CMK (cell line): ENCODE measurements around the gene NPRL2.

Experiments
- DNase-seq: peaks from one replicate; pipeline ENCODE4 v3.0.0-alpha.2; 2010; ENCODE audit warnings: low read depth

Gene NPRL2

DNA sequence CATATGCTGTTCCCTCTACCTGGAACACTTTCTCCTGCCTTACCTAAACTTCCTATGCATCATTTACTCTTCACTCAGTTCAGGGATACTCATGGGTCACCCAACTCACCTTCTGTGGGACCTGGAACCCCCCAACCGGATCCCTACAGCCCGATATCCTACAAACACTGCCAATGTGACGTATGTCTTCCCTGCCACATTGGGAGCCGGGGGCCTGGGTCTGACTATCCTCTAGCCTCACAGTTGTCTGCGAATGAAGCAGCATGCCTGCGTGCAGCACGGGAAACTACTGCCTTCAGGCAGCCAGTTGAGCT, 405 bp downstream of the NPRL2 start:
- no peak for DNase-seq

DNA sequence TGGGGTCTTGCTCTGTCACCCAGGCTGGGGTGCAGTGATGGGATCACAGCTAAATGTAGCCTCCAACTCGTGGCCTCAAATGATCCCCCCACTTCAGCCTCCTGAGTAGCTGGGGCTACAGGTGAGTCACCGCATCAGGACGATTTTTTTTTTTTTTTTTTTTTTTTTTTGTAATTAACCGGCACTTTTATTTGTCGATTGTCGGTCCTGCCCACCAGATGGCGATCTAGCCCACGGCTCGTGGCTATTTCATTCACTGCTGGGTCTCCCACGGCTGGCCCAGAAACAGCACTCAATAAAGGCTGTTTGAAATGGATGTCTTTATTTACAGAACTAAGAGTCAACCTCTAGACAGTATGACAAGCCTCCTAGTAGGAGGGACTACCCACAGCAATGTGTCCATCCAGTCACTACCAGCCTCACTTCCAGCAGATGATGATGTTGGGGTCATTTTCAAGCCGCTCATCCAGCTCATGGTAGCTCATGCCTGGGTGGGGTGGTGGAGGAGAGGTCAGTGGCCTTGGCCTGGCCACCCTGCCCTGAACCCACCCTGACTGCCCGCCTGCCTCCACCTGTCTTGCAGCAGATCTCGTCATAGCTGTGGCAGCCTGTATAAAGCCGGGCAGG, 3.3 kb downstream of the NPRL2 start:
- no peak for DNase-seq

DNA sequence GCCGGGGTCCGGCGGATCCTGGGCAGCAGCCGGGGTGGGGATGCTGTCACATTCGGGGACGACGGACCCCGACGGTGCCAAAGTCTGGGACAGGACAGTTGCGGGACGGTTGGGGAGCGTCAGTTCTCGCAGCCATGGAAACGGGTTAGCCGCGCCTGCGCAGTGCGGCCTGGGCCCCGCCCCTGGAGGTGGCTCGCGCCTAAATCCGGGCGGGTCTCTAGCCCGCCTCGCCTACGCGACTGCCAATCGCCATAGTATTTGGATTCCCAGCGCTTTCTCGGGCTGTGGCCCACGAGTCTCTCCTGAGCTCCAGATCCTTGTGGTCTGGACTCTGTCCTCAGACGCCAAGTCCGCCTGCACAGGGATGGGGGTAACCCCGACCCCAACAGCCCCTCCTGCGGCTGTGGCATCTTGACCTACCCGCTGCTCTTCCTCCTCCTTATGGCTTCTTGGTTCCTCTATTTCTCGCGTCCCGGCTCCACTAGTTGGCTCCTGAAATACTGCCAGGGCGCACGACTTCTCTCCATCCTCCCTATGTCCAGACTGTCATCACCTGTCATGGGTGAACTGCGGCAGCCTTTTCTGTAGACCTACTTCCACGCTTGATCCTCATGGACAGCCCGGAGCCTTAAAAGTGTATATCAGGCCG, 4.9 kb downstream of the NPRL2 start, which contains the start of gene ZMYND10:
ZMYND10 (minus strand) TSS at position 147 of the 649 bp plus-strand sequence. CDS start 153 bp downstream, outside the sequence.
- DNase-seq: no peak

DNA sequence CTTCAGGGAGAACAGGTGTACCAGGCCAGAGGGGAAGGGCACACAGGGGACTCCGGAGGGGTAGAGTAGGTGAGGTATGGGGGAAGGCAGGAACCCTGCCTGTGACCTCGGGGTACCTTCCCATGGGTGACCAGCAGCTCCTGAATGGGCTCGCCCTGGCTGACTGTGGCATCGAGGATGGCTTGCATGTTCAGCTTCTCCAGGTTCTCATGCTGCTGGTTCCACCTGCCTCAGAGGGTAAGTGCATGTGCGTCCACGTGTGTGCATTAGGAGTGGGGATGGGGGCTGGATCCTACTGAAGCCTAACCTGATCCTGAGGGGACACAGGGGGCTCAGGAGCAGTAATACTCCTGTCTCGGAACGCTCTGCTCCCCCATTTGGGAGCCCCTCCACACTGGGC, 5.6 kb downstream of the NPRL2 start:
- DNase-seq: no peak

DNA sequence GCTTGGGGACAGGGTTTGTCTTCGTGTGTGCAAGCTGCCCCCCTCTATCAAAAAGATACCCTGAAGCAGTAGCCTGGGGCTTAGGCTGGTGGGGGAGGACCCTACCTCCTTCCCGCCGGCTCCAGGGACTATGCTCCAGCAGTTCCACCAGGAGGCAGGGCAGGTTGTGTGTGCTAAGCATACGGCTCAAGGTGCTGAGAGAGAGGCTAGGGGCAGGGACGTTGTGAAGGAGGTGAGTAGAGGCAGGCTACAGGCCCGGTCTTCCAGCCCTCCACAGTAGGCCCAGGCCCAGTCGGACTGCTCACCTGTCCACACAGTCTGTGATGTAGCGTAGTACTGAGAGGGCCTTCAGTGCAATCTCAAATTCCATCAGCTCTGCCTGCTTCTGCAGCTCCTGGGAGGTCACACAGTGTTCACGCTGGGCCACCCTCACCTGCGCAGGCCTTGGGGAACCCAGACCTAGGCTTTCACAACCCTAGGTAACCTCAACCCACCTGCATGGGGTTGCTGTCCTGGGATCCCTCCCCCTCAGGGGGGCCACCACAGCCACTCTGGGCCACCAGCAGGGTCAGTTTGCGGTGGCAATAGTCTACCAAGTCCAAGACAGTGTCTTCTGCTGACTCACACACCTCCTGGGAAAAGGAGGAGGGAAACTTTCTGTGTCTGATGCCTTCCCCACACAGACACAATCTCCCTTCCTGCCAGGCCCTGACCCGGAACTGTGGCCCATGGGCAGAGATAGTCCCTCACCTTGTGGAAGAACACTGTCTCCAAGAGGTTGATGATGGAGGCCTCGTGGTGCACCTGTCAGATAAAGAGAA, 7.6 kb downstream of the NPRL2 start:
- no peak for DNase-seq

DNA sequence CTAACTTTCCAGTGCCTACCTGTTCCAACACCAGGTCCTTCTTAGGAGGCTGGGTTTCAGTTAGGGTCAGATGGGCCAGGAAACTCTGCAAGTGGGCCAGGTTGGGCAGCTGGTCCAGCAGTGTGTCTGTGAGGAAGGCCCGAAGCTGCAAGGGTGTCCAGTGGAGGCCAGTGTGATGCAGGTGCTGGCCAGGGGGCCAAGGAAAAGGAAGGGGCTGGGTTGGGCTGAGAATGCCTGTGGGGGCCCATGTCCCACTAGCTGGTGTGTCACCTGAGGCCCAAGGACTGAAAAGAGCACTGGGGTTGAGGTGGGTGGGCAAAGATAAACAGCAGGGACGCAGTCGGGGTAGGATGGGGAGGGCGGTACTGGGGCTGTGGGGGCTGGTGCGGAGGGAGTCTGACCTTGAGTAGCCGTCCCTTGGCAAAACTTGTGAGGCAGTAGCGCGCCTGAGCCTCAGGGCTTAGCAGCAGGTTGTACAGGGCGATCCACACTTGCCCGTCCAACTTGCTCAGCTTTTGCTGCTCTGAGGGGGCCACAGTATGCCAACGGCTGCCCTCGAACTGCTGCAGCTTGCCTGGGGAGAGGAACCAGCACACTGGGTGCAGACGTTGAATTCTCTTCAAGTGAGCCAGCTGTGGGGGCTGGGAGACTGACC, 8.5 kb downstream of the NPRL2 start:
- no peak for DNase-seq

DNA sequence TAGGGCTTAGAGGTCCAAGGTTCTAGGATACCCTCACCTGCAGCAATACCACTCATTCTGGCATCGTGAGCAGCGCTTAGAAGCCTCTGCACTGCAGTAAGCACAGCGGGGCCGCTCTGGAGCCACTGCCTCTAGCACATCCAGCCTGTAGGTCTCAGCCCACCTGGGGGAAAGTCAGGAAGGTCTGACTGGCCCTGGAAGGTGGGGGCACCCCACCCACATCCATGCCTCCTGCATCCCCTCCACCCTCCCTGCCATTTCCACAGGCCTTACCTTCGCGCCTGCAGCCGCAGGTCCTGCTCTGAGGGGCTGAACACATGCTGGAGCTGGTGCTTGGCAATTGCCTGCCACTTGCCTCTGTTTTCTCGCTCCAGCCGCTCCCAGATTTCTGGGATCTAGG, 9.0 kb downstream of the NPRL2 start:
- no peak for DNase-seq

DNA sequence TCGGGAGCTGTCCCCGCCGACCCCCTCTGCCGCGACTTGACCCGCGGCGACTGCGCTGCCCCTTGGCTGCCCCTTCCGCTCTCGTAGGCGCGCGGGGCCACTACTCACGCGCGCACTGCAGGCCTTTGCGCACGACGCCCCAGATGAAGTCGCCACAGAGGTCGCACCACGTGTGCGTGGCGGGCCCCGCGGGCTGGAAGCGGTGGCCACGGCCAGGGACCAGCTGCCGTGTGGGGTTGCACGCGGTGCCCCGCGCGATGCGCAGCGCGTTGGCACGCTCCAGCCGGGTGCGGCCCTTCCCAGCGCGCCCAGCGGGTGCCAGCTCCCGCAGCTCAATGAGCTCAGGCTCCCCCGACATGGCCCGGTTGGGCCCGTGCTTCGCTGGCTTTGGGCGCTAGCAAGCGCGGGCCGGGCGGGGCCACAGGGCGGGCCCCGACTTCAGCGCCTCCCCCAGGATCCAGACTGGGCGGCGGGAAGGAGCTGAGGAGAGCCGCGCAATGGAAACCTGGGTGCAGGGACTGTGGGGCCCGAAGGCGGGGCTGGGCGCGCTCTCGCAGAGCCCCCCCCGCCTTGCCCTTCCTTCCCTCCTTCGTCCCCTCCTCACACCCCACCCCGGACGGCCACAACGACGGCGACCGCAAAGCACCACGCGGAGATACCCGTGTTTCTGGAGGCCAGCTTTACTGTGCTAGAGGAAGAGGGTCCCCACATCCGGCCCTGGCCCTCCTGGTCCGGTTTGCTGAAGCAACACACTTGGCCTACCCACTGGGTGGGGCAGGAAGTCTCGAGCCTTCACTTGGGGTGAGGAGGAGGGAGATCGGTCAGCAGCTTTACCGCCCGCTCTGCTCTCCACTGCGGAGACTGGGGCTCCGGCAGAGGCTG, 9.9 kb downstream of the NPRL2 start, which contains the start of gene RASSF1:
RASSF1 (minus strand) TSS at position 389 of the 882 bp plus-strand sequence; CDS start at position 358, 31 bp downstream.
- DNase-seq: peak; percentile 99

DNA sequence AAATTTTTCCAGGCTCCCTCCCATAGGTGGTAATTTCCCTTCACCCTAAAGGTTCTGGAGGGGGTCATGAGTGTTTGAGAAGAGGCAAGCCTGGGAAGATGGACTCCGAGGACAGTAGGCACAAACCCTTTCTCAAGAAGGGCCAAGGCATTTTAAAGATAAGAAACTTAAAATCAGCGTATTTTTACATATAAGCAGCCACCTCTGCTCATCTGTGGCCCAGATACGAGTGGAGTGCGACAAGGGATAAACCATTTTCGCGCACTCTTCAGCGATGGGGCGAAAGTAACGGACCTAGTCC, 10.5 kb downstream of the NPRL2 start:
- DNase-seq: no peak

DNA sequence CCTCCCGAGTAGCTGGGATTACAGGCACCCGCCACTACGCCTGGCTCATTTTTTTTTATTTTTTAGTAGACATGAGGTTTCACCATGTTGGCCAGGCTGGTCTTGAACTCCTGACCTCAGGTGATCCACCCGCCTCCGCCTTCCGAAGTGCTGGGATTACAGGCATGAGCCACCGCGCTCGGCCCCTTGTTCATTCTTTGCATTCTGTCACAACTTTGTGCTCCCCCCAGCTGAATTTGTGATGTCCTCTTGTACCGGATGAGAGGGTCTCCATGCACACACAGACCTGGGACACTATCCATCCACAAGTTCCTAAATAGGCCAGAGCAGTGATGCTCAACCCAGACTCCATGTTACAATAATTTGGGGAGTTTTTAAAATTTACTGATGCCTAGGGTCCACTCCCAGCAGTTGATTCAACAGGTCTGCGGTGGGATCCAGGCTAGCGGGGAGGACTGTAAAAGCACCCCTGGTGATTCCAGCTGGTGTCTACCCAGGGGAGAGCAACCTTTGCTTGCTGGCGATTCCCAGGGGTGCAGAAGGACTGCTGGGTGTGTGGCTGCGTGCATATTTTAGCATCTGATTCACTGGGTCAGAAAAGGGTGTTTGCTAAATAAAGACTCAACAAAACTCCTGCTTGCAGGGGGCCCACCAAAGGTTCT, 11.0 kb downstream of the NPRL2 start:
- DNase-seq: no peak

DNA sequence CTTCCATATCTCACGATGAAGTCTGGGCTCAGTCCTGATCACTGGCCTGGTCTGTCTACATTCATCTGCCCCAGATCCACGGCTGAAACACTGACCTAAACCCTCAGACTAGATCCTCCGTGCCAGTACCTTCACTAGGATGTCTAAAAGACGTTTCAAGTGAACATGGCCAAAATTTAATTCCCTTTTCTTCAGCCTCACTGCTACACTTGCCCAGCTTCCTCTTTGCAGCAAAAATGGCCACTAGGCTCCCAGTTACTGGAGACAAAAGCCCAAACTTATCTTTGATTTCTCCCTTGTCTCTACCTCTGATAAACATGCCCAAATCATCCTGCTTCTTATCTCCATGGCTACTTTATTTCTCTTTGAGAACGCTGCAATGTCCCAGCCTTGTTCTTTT, 11.6 kb downstream of the NPRL2 start:
- DNase-seq: no peak

DNA sequence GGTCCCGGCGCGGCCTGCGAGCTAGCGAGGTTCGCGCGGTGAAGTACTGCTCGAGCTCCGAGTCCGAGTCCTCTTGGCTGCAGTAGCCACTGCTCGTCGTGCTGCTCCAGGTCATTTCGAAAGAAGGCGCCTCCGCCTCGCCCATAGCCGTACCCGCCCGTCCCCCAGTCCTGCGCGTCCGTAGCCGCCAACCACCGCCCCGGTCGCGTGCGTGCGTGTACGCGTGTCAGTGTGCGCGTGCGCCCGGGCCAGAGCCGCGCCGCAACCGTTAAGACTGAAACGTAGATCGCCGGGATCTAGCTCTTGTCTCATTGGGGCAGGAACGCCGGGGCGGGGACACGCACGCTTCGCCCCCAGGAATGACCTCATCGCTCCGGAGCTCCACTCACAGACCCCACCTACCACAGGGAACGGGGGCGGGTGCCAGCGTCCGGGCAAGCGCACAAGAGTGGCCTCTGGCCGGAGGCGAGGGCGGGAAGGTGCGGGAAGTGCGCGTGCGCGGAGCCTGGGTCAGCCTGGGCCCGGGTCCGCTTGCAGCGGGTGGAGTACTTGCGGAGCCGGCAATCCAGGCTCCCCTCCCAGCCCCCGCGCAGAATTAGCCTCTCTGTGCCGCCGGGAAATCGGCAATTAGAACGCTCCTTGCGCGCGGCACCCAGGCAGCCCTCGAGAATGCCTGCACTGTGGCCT, 13.3 kb downstream of the NPRL2 start:
- DNase-seq: peak; percentile 96

DNA sequence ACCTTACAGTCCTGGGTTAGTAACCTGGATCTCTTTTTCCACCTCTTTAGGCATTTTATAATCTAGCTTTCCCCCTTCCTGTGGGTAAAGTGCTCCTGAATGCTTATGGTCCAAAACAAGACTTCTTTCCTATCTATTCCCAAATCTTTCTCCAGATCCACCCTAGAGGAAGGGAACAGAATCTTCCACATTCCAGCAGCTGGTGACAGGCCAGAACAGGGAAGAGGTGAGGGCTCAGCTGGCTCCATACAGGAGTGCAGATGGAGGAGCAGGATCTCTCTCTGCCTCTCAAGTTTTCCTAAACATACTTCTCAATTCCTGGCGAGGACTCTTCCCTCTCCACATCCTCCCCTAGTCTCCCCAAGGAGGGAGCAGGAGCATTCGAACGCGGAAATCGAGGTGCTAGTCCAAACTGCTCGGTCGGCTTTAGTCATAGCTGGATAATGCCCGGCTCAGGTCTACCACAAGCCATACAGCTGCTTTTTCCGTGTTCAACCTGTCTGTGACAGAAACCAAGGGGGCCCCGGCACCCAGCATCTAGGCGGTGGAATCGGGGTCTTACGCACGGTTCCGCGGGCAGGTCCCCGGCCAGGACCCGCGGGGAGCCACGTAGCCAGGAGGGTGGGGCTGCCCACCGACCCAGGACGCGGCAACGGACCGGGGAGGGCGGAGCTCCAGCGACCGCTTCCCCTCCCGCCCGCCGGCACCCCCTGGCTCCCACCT, 14.0 kb downstream of the NPRL2 start:
- no peak for DNase-seq

DNA sequence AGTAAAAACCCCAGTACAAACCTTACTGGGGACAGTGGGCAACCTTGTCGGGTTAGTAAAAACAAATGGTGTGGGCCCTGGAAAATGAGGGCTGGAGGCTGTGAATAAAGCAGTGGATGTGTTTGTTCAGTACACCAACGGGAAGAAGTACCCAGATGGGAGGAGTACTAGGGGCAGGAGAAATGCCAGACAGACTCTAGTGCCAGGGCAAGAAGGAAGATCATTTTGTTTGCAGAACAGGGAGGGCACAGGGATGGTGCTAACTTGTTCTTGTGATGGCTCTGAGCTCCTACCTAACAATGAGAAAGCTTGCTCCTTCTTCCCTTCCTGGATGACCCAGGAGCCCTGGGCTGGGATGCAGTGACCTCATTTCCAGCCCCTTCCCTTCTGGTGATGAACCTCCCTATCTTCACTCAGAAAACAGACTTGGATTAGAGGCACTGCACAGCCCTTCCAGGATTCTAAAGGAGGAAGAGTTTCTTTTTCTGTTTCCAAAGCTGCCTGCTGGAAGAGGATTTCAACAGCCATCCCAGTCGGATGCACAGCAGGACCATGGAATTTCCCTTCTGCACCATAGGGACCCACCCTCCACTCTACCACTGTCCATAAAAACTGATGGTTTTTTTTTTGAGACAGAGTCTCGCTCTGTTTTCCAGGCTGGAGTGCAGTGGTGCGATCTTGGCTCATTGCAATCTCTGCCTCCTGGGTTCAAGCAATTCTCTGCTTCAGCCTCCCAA, 16.1 kb downstream of the NPRL2 start:
- DNase-seq: no peak

DNA sequence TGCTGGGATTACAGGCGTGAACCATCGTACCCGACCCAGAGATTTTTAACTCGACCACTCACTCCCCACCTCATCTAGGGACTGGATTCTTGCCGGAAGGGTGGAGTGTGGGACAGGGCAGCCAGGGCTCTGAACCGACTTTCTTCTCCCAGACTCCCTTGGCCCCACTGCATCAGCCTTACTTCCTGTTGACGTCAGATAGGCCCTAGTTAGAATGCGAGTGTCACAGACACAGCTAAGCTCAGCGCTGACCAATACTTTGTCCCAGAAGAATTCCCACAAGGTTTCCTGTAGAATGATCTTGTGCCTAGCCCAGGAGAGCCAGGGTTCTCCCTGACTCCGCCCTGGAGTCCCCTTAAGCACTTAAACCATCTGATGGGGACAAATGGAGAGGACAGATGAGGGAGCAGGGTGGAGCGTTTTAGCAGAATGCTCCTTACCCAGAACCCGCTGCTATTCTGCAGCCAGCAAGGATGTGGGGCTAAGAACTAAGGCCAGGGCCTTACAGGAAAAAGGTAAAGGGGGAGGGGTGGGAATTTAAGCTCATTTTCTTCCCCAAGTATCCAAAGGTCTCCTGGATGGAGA, 16.7 kb downstream of the NPRL2 start:
- DNase-seq: no peak

DNA sequence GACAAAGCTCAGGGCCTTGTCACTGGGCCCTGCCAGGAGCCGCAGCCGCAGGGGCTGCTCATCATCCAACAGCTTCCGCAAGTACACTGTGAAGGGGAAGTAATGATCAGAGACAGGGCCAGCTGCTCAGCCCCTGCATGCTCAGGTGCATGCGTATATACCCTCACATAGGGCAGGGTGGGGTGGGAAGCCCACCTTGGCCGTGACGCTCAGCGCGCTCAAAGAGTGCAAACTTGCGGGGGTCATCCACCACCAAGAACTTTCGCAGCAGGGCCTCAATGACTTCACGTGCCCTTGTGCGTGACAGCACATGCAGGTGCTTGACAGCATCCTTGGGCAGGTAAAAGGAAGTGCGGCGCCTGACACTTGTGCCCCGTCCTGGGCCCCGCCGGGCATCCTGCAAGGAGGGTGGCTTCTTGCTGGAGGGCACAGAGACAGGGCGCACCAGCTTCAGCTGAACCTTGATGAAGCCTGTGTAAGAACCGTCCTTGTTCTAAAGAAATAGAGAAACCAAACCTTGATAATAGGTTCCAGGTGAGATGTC, 19.1 kb downstream of the NPRL2 start:
- no peak for DNase-seq

DNA sequence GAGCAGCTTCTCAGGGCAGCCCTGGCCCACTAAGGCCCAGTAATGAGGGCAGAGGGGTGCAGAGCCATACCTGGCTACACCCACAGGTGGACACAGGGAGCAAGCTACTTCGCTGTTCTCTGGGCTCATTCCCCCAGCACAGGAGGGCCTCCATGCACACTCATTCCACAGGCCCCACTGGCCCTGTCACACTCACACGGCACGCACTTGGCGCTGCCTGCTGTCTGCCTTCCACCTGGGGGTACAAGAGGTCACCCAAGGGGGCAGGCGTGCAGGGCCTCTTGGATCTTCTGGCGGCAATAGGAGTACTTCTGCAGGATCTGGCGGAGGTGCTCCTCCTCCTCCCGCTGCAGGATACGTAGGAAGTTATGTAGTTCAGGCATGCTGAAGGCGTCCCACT, 20.2 kb downstream of the NPRL2 start:
- DNase-seq: no peak

DNA sequence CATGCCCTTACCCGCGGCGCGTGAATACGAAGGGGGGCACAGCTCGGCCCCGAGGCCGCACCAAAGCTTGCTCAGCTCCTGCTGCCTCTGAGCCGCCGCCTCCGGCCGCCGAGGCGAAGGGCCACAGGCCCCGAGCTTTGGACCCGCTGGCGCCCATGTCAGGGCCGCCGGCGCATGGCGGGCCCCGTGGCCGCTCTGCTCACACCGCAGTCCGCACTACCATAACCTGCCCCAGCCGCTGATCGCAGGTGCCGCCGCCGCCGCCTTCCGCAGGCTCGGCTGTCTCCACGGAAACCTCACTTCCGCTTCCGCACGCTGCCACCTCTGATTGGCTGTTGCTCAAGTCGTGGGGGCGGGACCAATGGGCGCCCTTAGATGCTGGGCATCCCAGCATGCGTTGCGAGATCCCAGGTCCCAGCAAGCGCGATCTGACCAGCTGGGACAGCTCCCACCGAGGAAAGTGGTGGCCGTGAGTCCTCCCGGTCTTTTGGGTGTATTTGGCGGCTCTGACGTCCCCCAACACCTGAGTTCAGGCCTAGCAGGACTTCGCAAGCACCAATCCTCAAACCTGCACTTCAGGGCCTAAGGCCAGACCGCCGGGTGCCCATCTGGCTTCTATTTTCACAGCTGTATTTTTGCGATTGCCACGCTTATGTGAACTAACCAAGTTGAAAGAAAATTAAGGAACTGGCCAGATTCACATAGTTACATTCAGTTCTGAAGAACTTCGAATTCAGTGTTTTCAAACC, 22.5 kb downstream of the NPRL2 start, which contains the start of gene TUSC2:
TUSC2 (minus strand) TSS at position 281 of the 749 bp plus-strand sequence; CDS start at position 157, 124 bp downstream.
- DNase-seq: peak; percentile 94
